G401.6 (cell line): ENCODE measurements around the gene ADAM17.
"Not testable (repeated sequence)": the region's sequence is repeated elsewhere in the genome, so short reads cannot be mapped to it uniquely, and the experiment has no call there.

Experiments
- FAIRE-seq: peaks from 2 replicates; lab custom pipeline; 2012; peaks lifted over from hg19 to GRCh38; lab: Jason Lieb, UNC

Gene ADAM17

DNA sequence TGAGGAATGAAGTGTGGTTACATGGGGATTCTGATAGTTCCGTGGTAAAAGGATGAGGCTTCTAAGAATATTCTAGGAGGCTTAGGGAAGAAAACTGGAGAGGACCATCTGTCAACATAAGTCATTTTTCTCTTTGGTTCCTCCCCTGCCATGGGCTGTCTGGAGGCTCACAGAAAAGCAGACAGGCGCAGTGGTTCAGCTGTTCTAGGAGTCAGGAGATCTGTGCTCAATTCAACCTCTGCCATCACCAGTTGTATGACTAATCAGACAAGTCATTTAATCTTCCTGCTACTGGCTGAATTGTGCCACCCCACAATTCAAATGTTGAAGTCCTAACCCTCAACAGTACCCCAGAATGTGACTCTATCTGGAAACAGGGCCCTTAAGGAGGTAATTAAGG lies 36.4 kb downstream of the ADAM17 start:
- no peak for FAIRE-seq

DNA sequence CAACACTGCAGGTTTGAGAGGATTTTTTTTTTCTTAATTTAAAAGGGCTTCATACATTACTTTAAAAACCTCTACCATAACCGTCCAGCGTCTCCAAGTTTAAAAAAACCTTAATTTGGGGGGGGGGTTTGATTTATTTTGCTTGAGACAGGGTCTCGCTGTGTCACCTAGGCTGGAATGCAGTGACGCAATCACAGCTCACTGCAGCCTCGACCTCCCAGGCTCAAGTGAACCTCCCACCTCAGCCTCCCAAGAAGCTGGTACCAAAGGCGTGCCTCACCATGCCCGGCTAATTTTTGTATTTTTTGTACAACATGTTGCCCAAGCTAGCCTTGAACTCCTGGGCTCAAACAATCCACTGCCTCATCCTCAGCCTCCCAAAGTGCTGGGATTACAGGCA lies 36.9 kb downstream of the ADAM17 start:
- FAIRE-seq = no peak

DNA sequence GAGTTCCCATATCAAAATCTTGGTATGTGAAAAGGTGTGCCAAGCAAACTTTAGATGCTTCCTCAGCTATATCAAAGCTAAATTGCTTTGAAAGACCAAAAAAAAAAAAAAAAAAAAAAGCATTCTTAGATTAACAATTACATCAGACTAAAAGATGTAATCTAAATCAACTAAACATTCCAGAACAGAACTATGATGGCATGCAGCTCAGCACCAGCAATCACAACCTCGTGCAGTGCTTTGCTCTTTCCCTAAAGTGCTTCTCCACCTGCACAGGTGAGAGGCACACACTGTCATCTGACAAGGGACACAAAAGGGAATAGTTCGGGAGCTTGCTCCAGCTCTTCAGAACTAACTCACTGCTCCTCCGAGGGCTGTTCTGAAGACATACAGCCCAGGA lies 37.5 kb downstream of the ADAM17 start:
- FAIRE-seq = no peak

DNA sequence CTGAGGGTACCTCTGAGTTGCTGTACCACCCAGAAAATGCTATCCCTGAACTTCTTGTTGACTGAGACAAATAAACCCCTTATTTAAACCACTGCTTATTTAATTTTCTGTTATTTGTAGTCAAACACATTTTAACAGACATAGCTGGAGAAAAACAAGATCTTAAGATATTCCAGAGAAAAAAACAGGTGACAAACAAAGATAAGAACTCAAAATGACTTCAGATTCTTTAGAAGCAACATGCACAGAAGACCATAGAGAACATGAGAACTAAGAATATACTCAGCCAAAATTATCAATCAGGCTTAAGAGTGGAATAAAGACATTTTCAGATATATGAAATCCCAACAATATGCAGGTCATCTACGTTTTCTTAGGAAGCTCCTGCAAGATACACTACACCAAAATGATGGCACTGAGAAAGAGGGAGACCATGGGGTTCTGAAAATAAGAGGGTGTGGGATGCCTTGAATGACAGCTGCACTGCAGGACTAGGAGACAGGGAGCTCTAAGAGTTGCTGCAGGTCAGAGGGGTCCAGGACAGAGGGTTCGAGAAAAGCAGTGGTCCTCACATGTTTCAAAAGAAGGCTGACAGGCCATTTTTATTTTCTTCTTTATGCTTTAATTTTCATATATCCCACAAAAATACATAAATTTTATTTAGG lies 38.4 kb downstream of the ADAM17 start:
- FAIRE-seq = no peak

DNA sequence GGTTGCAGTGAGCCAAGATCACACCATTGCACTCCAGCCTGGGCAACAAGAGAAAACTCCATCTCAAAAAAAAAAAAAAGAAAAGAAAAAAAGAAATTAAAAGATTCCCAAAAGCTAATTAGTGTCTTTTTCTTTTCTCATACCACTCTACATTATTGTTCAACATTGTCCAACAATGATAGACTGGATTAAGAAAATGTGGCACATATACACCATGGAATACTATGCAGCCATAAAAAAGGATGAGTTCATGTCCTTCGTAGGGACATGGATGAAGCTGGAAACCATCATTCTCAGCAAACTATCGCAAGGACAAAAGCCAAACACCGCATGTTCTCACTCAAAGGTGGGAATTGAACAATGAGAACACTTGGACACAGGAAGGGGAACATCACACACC lies 41.7 kb downstream of the ADAM17 start:
- FAIRE-seq = not testable (repeated sequence)

DNA sequence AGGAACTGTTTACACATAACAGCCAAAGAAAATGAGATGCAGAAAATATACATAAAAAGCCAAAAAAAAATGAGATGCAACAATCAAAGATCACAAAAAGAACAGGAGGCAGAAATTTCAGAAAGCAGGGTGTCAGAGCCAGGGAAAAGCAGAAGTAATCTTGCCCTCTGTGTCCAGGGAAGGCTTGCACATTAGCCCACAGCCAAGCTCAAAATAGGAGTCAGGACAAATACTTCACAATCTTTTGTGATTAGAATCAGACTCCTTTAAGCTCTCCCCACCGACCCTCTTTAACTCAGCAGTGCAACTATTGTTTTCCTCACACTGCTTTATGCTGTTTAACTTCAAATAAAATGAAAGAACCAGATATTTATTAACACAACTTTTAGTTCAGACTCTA lies 46.7 kb downstream of the ADAM17 start:
- FAIRE-seq = no peak

DNA sequence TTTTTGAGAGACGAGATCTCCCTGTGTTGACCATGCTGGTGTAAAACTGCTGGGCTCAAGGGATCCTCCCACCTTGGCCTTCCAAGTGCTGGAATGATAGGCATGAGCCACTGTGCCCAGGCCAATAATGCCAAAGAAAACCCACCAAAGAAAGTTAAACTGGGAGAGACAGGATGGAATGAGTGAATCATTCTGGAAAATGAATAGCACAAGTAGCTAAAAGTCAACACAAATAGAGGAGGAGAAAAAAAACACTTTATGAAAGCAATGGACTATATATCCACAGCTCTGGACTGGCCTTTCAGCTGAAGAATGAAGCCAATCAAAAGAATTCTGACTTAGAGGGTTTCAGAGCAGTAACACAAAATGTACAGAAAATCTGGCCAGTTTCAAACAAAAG lies 57.4 kb downstream of the ADAM17 start:
- no peak for FAIRE-seq

DNA sequence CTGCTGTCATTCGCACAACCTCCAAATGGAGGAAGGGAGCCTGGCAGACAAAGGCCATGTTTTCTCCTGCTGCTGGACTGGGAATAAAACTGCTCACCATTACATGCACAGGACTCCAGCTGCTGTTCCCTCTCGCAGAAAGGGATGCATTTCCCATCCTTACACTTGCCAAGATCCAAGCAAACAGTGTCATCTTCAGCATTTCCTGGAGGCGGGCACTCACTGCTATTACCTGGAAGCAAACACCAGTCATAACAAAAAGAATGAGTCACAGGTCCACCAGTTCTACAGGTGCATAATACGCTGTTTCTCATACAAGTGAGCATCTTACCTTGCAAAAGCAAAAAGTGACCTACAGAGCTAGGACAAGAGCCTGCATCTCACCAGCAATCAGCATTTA lies 58.6 kb downstream of the ADAM17 start:
- FAIRE-seq = no peak

DNA sequence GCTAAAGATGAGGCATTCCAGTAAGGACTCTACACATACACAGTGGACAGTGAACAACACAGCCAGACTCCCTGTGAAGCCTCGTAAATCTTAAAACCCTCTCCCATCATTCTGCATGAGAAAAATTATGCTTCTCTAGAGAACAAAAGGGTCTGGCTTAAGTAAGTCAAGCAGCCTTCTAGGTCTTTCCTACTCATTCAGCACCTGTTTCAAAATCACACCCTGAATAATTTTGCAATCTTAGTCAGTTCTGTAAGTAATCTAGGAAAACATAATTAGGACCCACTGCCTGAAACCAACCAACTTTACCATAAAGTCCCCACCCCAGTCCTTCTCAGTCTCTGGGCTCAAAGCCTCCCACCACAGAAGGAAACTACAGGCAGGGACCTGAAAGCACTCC lies 61.5 kb downstream of the ADAM17 start:
- FAIRE-seq = no peak

DNA sequence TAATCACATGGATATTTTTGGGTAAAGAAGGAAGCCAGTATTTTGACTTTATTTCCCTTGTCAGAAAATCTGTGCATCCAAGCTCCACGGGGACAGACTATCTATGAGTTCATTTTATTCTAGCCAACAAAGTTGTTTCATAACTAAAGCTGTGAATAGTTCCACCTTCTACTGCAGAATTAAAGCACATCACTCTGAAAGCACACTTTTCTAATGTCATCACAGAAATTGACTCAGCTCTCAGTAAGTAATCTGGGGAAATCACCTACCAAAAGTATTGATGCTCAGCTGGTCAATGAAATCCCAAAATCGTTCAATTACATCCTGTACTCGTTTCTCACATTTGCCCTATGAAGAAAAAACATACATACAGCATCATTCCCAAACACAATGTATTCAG lies 62.2 kb downstream of the ADAM17 start:
- FAIRE-seq = no peak

DNA sequence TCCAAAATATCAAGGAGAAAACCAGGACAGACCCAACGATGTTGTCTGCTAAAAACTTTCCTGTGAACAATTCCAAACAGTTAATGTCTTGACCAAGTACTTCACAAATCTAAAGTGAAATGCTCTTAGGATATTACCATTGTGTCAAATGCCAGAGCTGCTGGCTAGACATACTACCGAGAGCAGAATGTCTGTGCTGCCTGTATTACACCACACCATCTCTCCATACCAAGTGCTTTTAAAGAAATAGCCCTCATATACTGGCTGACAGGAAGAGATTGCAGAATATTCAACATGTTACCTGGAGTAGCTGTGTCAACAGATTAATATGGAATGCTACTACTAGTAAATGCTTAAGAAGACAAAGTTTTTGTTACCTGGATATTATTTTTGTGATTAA lies 62.7 kb downstream of the ADAM17 start:
- FAIRE-seq = no peak

DNA sequence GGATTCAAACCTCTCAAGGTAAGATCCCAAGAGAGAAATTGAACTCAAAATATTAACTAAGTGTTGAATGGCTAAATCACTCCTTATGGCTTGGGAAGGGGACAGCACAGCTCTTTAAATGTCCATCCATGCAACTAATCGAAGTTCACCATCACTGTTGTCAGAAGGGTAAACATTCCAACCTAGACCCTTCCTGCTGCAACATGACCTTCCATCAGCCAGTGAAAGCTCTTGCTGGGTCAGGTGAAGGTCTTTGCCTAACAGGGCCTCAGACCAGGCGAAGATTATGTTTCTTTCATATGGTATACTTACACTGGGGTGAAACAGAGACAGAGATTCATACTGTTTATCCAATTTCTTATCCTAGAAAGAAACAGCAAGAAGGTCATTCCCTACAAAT lies 64.8 kb downstream of the ADAM17 start:
- FAIRE-seq = no peak

DNA sequence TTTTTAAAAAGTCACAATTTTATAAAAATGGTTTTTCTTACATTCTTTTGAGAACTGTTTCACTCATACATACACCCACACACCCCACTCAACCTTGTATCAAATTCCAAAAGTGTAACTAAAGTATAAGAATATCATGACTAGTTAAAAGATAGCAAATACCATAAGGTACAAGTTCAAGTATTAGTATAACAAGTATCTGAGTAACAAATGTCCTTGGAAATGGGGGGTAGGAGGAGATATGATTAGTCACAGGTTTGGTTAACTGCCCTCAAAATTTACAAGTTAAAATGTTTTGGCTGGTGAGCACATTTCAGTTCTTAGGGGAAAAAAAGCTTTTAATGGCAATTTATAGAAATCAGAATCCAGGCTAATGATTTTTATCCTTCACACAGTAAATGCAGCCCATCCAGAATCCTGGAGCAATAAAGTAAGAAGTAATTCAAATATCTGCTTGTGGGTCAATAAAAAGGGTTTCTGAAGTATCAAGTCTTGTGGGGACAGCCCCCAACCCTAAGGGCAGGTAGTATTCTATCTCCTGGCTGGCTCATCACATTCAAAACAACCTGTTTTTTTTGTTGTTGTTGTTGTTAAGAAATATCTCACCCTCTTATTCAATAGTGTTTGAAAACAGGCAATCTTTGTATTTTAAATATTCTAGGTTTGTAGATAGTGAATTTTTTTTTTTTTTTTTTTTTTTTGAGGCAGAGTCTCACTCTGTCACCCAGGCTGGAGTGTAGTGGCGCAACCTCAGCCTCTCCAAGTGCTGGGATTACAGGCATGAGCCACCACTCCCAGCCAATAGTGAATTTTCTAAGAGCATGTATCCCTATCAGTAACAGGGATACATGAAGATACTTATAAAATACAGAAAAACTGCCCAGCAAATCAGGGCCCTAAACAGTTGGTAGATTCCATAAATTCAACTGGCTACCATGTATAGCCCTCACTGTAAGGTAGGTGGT lies 66.8 kb downstream of the ADAM17 start:
- no peak for FAIRE-seq

DNA sequence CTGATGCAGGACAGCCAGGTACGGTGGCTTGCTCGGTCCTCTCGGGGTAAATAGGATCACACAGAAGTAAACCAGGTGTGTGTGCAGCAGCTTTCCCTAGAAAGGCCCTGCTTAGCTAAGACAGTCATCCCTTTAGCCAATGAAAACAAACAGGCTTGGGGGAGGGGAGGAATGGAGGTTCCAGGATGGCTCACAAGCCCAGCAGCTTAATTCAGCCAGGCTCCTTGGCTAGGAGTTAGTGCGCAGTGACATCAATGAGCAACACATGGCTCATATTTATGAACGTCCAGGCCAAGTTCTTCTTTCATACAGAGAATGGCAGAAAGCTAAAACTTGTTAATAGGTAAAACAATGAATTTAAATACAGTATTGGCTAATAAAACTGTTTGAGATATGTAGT lies 71.1 kb downstream of the ADAM17 start:
- no peak for FAIRE-seq

DNA sequence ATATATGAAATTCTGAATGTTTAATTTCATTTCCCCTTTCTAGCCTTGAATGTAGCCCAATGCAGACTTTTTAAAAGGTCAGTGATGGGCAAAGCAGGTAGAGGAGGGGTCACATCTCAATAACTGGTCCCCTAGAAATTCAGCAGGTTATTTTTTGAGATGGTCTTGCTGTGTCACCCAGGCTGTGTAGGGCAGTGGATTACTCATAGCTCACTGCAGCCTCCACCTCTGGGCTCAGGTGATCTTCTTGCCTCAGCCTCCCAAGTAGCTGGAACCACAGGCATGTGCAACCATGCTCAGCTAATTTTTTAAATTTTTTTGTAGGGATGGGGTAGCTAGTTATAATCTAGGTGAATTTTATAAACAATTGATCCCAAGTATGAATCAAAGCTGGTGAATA lies 72.5 kb downstream of the ADAM17 start:
- FAIRE-seq = no peak

DNA sequence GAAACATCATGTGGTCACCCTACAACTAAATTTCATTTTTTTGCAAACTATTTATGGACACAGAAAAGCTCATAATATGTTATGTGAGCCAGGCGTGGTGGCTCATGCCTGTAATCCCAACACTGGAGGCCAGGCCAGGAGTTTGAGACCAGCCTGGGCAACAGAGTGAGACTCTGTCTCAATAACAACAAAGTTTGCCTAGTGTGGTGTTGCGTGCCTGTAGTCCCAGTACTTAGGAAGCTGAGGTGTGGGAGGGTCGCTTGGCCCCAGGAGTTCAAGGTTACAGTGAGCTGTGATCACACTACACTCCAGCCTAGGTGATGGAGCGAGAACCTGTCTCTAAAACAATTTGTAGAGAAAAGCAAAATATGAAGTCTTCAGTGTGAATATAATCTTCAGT lies 75.5 kb downstream of the ADAM17 start:
- FAIRE-seq = no peak

DNA sequence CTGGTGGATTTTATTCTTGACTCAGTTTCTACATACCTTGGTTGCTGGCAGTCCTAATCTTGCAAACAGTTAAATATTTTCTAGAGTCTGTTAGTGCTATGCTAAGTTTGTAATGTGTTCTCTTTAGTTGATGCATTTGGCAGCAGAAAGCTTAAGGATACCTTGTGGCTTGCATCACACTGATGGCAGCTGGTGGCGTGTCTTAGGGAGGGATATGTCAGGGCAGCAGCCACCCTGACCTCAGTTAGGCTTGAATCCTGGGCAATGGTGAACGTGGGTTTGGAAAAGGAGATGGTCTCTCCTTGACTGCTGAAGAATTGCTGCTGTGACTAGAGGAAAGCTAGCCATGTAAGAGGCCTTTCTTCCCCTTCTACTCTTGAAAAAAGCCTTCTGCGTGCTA lies 77.1 kb downstream of the ADAM17 start:
- FAIRE-seq = no peak

DNA sequence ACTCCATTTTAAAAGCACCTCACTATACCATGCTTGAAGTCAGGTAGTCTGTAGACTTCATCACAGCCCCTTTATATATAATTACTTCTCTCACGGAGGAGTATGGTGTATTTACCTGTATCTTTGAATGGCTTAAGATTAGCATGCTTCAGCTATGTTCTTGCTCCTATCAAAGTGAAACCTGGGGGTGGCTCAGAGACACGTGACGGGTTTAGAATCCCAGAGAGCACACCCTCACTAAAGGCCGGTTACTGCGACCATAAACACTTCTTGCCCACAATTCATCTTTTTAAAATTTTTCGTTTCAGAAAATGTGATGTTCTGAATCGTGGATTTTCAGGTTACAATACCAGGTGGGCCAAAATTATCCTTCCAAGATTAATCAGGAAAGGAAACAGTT lies 77.7 kb downstream of the ADAM17 start:
- FAIRE-seq = no peak

DNA sequence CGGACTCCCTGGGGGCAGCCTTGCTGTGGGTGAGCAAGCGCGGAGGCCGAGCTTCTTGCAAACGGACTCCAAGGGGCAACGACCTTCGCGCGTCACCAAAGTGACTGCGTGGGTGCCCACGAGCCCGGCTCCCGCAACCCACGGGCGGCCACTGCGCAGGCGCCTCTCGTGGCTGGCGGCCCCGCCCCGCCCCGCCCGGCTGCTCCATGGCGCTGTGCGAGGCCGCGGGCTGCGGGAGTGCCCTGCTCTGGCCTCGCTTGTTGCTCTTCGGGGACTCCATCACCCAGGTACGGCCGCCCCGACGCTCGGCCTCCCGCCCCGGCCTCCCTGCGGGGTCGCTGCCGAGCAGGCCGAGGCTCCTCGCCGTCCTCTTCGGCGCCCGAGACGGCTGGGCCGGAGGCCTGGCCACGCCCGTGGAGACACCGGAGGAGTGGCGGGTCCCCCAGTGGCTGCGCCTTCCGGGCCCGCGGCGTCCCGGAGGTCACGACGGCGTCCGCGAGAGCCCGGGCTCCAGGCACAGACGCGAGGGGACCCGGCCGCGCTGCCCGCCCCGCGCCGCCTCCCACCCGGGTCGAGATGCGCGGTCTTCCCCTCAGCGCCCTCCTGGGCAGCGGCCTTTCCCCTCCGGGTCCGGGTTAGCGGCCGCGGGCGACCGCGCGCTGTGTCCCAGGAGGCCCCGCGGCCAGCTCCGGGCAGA lies 81.1 kb downstream of the ADAM17 start, which contains the start of gene IAH1:
Gene IAH1 (plus strand): TSS at position 191 of the 697 bp plus-strand sequence. CDS start 16 bp downstream, at position 207.
- no peak for FAIRE-seq

DNA sequence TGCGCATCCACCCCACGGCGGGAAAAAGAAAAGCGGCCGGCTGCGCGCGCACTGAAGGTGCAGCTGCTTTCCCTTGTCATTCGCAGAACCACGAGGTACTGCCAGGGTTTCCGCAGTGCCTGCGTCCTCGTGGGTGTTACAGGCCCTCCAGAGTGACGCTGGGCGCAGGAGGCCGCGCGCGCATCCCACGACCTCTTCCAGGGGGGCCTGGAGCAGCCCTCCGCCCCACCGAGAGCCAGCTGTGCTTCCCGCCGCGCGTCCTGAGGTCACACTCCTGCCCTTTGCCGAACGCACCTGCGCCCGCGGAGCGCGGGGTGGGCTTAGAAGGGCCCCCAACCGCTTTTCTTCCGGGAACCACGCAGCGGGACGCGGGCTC lies 81.7 kb downstream of the ADAM17 start:
- FAIRE-seq = no peak

DNA sequence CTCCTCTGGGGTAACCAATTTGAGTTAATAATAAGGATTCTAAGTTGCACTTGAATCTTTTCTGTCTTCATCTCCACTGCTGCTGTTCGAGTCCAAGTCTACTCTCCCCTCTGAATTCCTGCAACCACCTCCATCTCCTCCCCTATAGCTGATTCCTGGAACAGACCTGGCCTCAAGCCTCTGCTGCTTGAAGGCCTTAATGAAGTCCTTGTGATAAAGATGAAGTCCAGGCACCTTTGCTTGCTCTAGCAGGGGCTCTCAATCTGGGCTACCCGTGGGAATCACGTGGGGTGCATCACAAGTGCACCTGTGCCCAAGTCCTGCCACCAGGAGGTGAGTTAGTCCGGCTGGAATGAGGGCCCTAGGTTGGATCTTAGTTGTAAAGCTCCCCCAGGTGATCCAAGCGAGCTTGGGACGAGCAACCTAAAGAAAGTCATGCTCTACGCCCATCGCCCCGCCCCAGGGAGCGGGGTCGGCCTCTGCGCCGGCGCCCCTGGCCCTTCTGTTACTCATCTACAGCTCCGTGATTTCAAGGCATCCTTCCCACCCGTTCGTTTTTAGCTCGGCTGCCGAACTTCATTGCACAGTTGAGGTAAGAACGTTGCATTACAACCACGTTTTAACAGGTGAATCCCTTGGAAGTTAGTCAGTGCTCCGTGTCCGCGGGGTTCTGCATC lies 82.2 kb downstream of the ADAM17 start:
- no peak for FAIRE-seq

DNA sequence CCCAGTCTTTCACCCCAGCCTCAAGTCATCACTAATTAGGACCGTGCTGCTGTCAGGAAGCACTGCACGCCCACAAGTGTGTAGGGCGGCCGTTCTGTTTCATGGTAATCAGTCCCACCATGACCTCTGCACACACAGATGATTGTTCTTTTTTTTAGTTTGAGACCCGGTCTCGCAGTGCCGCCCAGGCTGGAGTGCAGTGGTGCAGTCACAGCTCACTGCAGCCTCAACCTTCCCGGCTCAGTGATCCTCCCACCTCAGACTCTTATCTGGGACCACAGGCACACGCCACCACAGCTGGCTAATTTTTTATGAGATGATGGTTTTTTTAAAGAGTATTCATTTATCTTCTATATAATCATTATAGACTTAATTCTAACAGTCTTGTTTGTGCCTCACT lies 83.1 kb downstream of the ADAM17 start:
- FAIRE-seq = no peak

DNA sequence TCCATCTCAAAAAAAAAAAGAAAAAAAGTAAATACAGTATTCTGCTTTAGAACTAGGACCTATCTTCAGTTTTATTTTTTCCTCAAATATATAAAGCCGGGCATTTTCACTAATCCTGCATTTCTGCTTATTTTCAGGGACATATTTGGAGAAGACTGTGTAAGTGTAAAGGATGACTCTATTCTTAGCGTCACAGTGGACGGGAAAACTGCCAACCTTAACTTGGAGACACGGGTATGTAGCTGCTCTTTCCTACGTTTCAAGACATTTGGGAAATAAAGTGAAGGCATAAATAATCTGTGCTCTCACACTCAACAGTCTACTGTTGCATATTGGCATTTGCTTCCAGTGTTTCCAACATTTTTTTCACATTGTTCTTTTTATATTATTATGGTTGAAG lies 84.4 kb downstream of the ADAM17 start:
- FAIRE-seq = no peak
